BLaER1 (cell line): ENCODE results near the gene FMNL2.

Experiments
- H3K27ac ChIP-seq: shearing (Covaris generic); formaldehyde crosslinking; 2 replicates; pipeline ENCODE4 v1.8.1; 2022
- H3K27me3 ChIP-seq: shearing (Covaris generic); formaldehyde crosslinking; 2 replicates; pipeline ENCODE4 v1.8.1; 2022
- H3K36me3 ChIP-seq: shearing (Covaris generic); formaldehyde crosslinking; 2 replicates; pipeline ENCODE4 v1.8.1; 2022
- H3K4me1 ChIP-seq: shearing (Covaris generic); formaldehyde crosslinking; 2 replicates; pipeline ENCODE4 v1.8.1; 2022
- H3K4me2 ChIP-seq: shearing (Covaris generic); formaldehyde crosslinking; 2 replicates; pipeline ENCODE4 v1.8.1; 2022
- H3K4me3 ChIP-seq: shearing (Covaris generic); formaldehyde crosslinking; 2 replicates; pipeline ENCODE4 v1.8.1; 2022
- H3K9ac ChIP-seq: shearing (Covaris generic); formaldehyde crosslinking; 2 replicates; pipeline ENCODE4 v1.8.1; 2022
- H3K9me3 ChIP-seq: shearing (Covaris generic); formaldehyde crosslinking; 2 replicates; pipeline ENCODE4 v1.8.1; 2022
- H4K20me1 ChIP-seq: shearing (Covaris generic); formaldehyde crosslinking; 2 replicates; pipeline ENCODE4 v1.8.1; 2022
- Cebpa-rat ChIP-seq: shearing (Covaris generic); IDR thresholded peaks from 2 replicates; pipeline ENCODE4 v1.8.1; 2022

The FMNL2 gene

GRCh38 chr2:152335016-152335725 is at the start of gene FMNL2:
Gene FMNL2, plus strand, starts transcription at chr2:152335174.
- no peak for TF ChIP-seq Cebpa-rat
- Histone ChIP-seq H3K27me3 (no peaks in the 10 kb centered on the region), H3K4me3 (peak within 1 kb of the TSS; percentile 89), H3K9me3 (no peaks in the 10 kb centered on the region), H3K27ac (peak within 1 kb of the TSS; percentile 90), H3K9ac (peak within 1 kb of the TSS; percentile 95), H3K4me2 (peak within 1 kb of the TSS; percentile 71), H3K36me3 (peaks cover 3% of the 10 kb centered on the region; the same call in 1 of the 2 replicates), H3K4me1 (peaks cover 42% of the 10 kb centered on the region), H4K20me1 (peaks cover 47% of the 10 kb centered on the region)

GRCh38 chr2:152292991-152293390 is 42.0 kb upstream of the FMNL2 start:
- Histone ChIP-seq H4K20me1 (no peaks in the 10 kb centered on the region), H3K4me1 (no peaks in the 10 kb centered on the region), H3K9ac (no peak overlapping the region), H3K9me3 (peaks cover 17% of the 10 kb centered on the region), H3K4me2 (no peak overlapping the region), H3K4me3 (no peak overlapping the region), H3K36me3 (no peaks in the 10 kb centered on the region), H3K27ac (no peak overlapping the region), H3K27me3 (no peaks in the 10 kb centered on the region)
- no peak for TF ChIP-seq Cebpa-rat

- Histone ChIP-seq H3K4me3 (no peak overlapping the region), H3K4me2 (no peak overlapping the region), H3K27me3 (no peaks in the 10 kb centered on the region), H3K4me1 (no peaks in the 10 kb centered on the region), H3K9me3 (no peaks in the 10 kb centered on the region), H3K9ac (no peak overlapping the region), H3K36me3 (no peaks in the 10 kb centered on the region), H4K20me1 (no peaks in the 10 kb centered on the region), H3K27ac (no peak overlapping the region)
- no peak for TF ChIP-seq Cebpa-rat
Measured at GRCh38 chr2:152297715-152298114, 37.3 kb upstream of the FMNL2 start.

- Histone ChIP-seq H3K9ac (no peak overlapping the region), H3K9me3 (no peaks in the 10 kb centered on the region), H3K36me3 (no peaks in the 10 kb centered on the region), H4K20me1 (no peaks in the 10 kb centered on the region), H3K4me2 (no peak overlapping the region), H3K4me1 (no peaks in the 10 kb centered on the region), H3K4me3 (no peak overlapping the region), H3K27ac (no peak overlapping the region), H3K27me3 (no peaks in the 10 kb centered on the region)
- TF ChIP-seq Cebpa-rat = no peak
Measured at GRCh38 chr2:152298754-152299153, 36.2 kb upstream of the FMNL2 start.

GRCh38 chr2:152301131-152301530 is 33.8 kb upstream of the FMNL2 start:
- no peaks in the 10 kb centered on the region for H3K9me3 ChIP-seq
- no peaks in the 10 kb centered on the region for H4K20me1 ChIP-seq
- no peak overlapping the region for H3K9ac ChIP-seq
- H3K4me2 ChIP-seq = no peak overlapping the region
- no peaks in the 10 kb centered on the region for H3K36me3 ChIP-seq
- H3K4me1 ChIP-seq = no peaks in the 10 kb centered on the region
- H3K4me3 ChIP-seq = no peak overlapping the region
- H3K27ac ChIP-seq = no peak overlapping the region
- TF ChIP-seq Cebpa-rat = no peak
- no peaks in the 10 kb centered on the region for H3K27me3 ChIP-seq

GRCh38 chr2:152303951-152304350 is 31.0 kb upstream of the FMNL2 start:
- H3K9me3 ChIP-seq = no peaks in the 10 kb centered on the region
- H4K20me1 ChIP-seq = no peaks in the 10 kb centered on the region
- no peak overlapping the region for H3K9ac ChIP-seq
- no peak for TF ChIP-seq Cebpa-rat
- H3K4me3 ChIP-seq = no peak overlapping the region
- no peaks in the 10 kb centered on the region for H3K4me1 ChIP-seq
- no peaks in the 10 kb centered on the region for H3K36me3 ChIP-seq
- H3K27ac ChIP-seq = no peak overlapping the region
- no peak overlapping the region for H3K4me2 ChIP-seq
- H3K27me3 ChIP-seq = no peaks in the 10 kb centered on the region

GRCh38 chr2:152304836-152305235 is 30.1 kb upstream of the FMNL2 start:
- H3K4me3 ChIP-seq = no peak overlapping the region
- H3K4me2 ChIP-seq = no peak overlapping the region
- no peaks in the 10 kb centered on the region for H3K36me3 ChIP-seq
- H3K9ac ChIP-seq = no peak overlapping the region
- H4K20me1 ChIP-seq = no peaks in the 10 kb centered on the region
- H3K27ac ChIP-seq = no peak overlapping the region
- no peaks in the 10 kb centered on the region for H3K27me3 ChIP-seq
- H3K9me3 ChIP-seq = no peaks in the 10 kb centered on the region
- no peak for TF ChIP-seq Cebpa-rat
- H3K4me1 ChIP-seq = no peaks in the 10 kb centered on the region

GRCh38 chr2:152307863-152308262 is 27.1 kb upstream of the FMNL2 start:
- H3K4me1 ChIP-seq = no peaks in the 10 kb centered on the region
- no peaks in the 10 kb centered on the region for H3K36me3 ChIP-seq
- H3K27me3 ChIP-seq = no peaks in the 10 kb centered on the region
- no peak overlapping the region for H3K9ac ChIP-seq
- H3K4me3 ChIP-seq = no peak overlapping the region
- H4K20me1 ChIP-seq = no peaks in the 10 kb centered on the region
- no peaks in the 10 kb centered on the region for H3K9me3 ChIP-seq
- H3K27ac ChIP-seq = no peak overlapping the region
- no peak for TF ChIP-seq Cebpa-rat
- no peak overlapping the region for H3K4me2 ChIP-seq

- no peaks in the 10 kb centered on the region for H4K20me1 ChIP-seq
- no peaks in the 10 kb centered on the region for H3K4me1 ChIP-seq
- H3K36me3 ChIP-seq = no peaks in the 10 kb centered on the region
- no peak overlapping the region for H3K4me2 ChIP-seq
- H3K9ac ChIP-seq = no peak overlapping the region
- no peak overlapping the region for H3K27ac ChIP-seq
- H3K27me3 ChIP-seq = no peaks in the 10 kb centered on the region
- H3K4me3 ChIP-seq = no peak overlapping the region
- no peak for TF ChIP-seq Cebpa-rat
- H3K9me3 ChIP-seq = peaks cover 4% of the 10 kb centered on the region
Measured at GRCh38 chr2:152309352-152310214, 25.4 kb upstream of the FMNL2 start.
